Hepatic stellate cell (primary cell): Measurements from ENCODE around the gene PROKR2.

Experiments
- DNase-seq: peaks from one replicate; pipeline ENCODE4 v3.0.0; 2011; ENCODE audit warnings: low spot score

Gene PROKR2

GRCh38 chr20:5282561-5282960 lies 34.2 kb downstream of the PROKR2 start:
- no peak for DNase-seq

GRCh38 chr20:5279661-5280060 lies 37.1 kb downstream of the PROKR2 start:
- DNase-seq, result no peak

GRCh38 chr20:5272268-5272667 lies 44.5 kb downstream of the PROKR2 start:
- DNase-seq, result no peak

GRCh38 chr20:5270603-5271002 lies 46.2 kb downstream of the PROKR2 start:
- DNase-seq, result no peak

- no peak for DNase-seq
Observed at GRCh38 chr20:5268449-5268848, 48.3 kb downstream of the PROKR2 start.

- no peak for DNase-seq
Observed at GRCh38 chr20:5267092-5267491, 49.7 kb downstream of the PROKR2 start.
